WTC11 (cell line): ENCODE measurements around the gene SLC30A5. TPM values are rescaled to one million over a fixed set of nuclear protein-coding genes. Genes with fewer than 3 reads are reported as not detected.
"Not testable (repeated sequence)": the region's sequence is repeated elsewhere in the genome, so short reads cannot be mapped to it uniquely, and the experiment has no call there.

Source experiments
- ATAC-seq: fragments of 200-7000 bp; cut with Tn5 transposase; 2 replicates; pipeline ENCODE4 v1.10.0; 2021; ENCODE audit warnings: mild to moderate bottlenecking, moderate library complexity
- CTCF ChIA-PET: fragments of 300-600 bp; sonication (Branson Sonifier 250); formaldehyde crosslinking; loops from one replicate; lab custom pipeline; 2021; ENCODE audit warnings: antibody characterized with exemption; lab: Charles Lee
- POLR2A ChIA-PET: fragments of 350-600 bp; sonication (Branson Sonifier 250); formaldehyde crosslinking; loops from one replicate; lab custom pipeline; 2021; ENCODE audit warnings: antibody characterized with exemption; lab: Charles Lee
- DNase-seq: peaks from one replicate; pipeline ENCODE4 v3.0.0; 2021; ENCODE audit warnings: low spot score
- H3K27ac Mint-ChIP-seq: 2 replicates; pipeline ENCODE4 v1.8.0; 2021; ENCODE audit warnings: mixed read lengths
- H3K27me3 Mint-ChIP-seq: 2 replicates; pipeline ENCODE4 v1.8.0; 2021; ENCODE audit warnings: low read depth, mild to moderate bottlenecking, moderate library complexity, mixed read lengths
- H3K36me3 Mint-ChIP-seq: 2 replicates; pipeline ENCODE4 v1.8.0; 2021; ENCODE audit warnings: mixed read lengths
- H3K4me1 Mint-ChIP-seq: 2 replicates; pipeline ENCODE4 v1.8.0; 2022; ENCODE audit warnings: mixed read lengths
- H3K4me3 Mint-ChIP-seq: 2 replicates; pipeline ENCODE4 v1.8.0; 2021; ENCODE audit warnings: mild to moderate bottlenecking, moderate library complexity, mixed read lengths
- H3K9me3 Mint-ChIP-seq: 2 replicates; pipeline ENCODE4 v1.8.0; 2021; ENCODE audit warnings: mixed read lengths
- CBFB ChIP-seq: sonication (generic); formaldehyde crosslinking; IDR thresholded peaks from 2 replicates; pipeline ENCODE4 v1.8.1; 2022; ENCODE audit warnings: mild to moderate bottlenecking, low read depth, missing genetic modification reagents
- GABPB1 ChIP-seq: sonication (generic); formaldehyde crosslinking; IDR thresholded peaks from 2 replicates; pipeline ENCODE4 v1.8.1; 2023; ENCODE audit warnings: mild to moderate bottlenecking, missing genetic modification reagents
- JUN ChIP-seq: sonication (generic); formaldehyde crosslinking; IDR thresholded peaks from 2 replicates; pipeline ENCODE4 v1.8.0; 2023; ENCODE audit warnings: mild to moderate bottlenecking, missing genetic modification reagents
- MYBL2 ChIP-seq: sonication (generic); formaldehyde crosslinking; IDR thresholded peaks from 2 replicates; pipeline ENCODE4 v1.8.1; 2023; ENCODE audit warnings: mild to moderate bottlenecking, moderate library complexity, missing genetic modification reagents
- NFE2L1 ChIP-seq: sonication (generic); formaldehyde crosslinking; IDR thresholded peaks from 2 replicates; pipeline ENCODE4 v1.8.1; 2023; ENCODE audit warnings: missing genetic modification reagents
- NR1H2 ChIP-seq: sonication (generic); formaldehyde crosslinking; IDR thresholded peaks from 2 replicates; pipeline ENCODE4 v1.9.0; 2021; ENCODE audit warnings: mild to moderate bottlenecking, moderate library complexity, missing genetic modification reagents
- RORB ChIP-seq: fragments of 250-450 bp; sonication (Bioruptor Pico); IDR thresholded peaks from 2 replicates; pipeline ENCODE4 v1.9.0; 2021; ENCODE audit warnings: mild to moderate bottlenecking
- SMAD3 ChIP-seq: sonication (generic); formaldehyde crosslinking; IDR thresholded peaks from 2 replicates; pipeline ENCODE4 v1.8.0; 2022; ENCODE audit warnings: missing genetic modification reagents, mild to moderate bottlenecking, borderline replicate concordance
- SOX15 ChIP-seq: fragments of 250-450 bp; sonication (Bioruptor Pico); IDR thresholded peaks from 2 replicates; pipeline ENCODE4 v1.9.0; 2021; ENCODE audit warnings: mild to moderate bottlenecking
- TP53 ChIP-seq: sonication (generic); formaldehyde crosslinking; IDR thresholded peaks from 2 replicates; pipeline ENCODE4 v1.8.1; 2023; ENCODE audit warnings: mild to moderate bottlenecking, missing genetic modification reagents
- ZNF232 ChIP-seq: sonication (generic); formaldehyde crosslinking; IDR thresholded peaks from 2 replicates; pipeline ENCODE4 v1.8.0; 2022; ENCODE audit warnings: mild to moderate bottlenecking, missing genetic modification reagents
- ZNF671 ChIP-seq: fragments of 250-450 bp; sonication (Bioruptor Pico); IDR thresholded peaks from 2 replicates; pipeline ENCODE4 v1.8.0; 2021; ENCODE audit warnings: mild to moderate bottlenecking
- total RNA-seq: library from RNA; stranded (reverse); gene quantifications from 3 replicates; pipeline ENCODE4 v1.2.3, GENCODE V29; 2021
- TF ChIP-seq, protein P1 (sequence below): sonication (generic); formaldehyde crosslinking; IDR thresholded peaks from 2 replicates; pipeline ENCODE4 v1.8.0; 2022; ENCODE audit warnings: missing genetic modification reagents
- TF ChIP-seq, protein P2 (sequence below): sonication (generic); formaldehyde crosslinking; IDR thresholded peaks from 2 replicates; pipeline ENCODE4 v1.8.1; 2023; ENCODE audit warnings: mild to moderate bottlenecking, missing genetic modification reagents, borderline replicate concordance
- TF ChIP-seq, protein P3 (sequence below): sonication (generic); formaldehyde crosslinking; IDR thresholded peaks from 2 replicates; pipeline ENCODE4 v1.8.1; 2023; ENCODE audit warnings: mild to moderate bottlenecking, moderate library complexity, missing genetic modification reagents
- TF ChIP-seq, protein P4 (sequence below): sonication (generic); formaldehyde crosslinking; IDR thresholded peaks from 2 replicates; pipeline ENCODE4 v1.8.0; 2022; ENCODE audit warnings: mild to moderate bottlenecking, missing genetic modification reagents
- TF ChIP-seq, protein P5 (sequence below): sonication (generic); formaldehyde crosslinking; IDR thresholded peaks from 2 replicates; pipeline ENCODE4 v1.8.1; 2023; ENCODE audit warnings: mild to moderate bottlenecking, missing genetic modification reagents, moderate library complexity
- TF ChIP-seq, protein P6 (sequence below): sonication (generic); formaldehyde crosslinking; IDR thresholded peaks from 2 replicates; pipeline ENCODE4 v1.8.1; 2022; ENCODE audit warnings: mild to moderate bottlenecking, moderate library complexity, missing genetic modification reagents

The SLC30A5 gene
- total RNA-seq, 1 experiment from 2014 or later = 34.1 TPM

DNA sequence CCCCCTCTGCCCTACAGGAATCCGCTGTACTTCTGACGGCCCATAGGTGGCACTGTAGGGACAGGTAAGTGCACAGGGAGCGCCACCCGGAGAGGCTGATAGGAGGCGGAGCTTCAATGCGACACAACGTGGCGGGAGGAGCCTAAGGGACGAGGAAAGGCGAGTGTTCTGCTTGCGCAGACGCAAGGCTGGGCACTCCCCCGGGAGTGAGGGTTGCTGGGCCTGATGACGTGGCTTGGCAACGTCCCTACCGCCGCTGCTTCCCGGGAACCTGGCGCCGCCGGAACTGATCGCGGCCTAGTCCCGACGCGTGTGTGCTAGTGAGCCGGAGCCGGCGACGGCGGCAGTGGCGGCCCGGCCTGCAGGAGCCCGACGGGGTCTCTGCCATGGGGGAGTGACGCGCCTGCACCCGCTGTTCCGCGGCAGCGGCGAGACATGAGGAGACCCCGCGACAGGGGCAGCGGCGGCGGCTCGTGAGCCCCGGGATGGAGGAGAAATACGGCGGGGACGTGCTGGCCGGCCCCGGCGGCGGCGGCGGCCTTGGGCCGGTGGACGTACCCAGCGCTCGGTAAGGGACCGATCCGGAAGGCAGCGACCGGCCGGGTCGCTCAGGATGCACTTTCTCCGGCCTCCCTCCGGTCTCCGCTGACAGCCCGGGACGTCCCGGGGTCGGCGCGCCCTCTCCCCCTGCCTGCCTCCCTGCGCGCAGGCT, at the start of gene SLC30A5 (continued):
- TF ChIP-seq, protein P1, sequence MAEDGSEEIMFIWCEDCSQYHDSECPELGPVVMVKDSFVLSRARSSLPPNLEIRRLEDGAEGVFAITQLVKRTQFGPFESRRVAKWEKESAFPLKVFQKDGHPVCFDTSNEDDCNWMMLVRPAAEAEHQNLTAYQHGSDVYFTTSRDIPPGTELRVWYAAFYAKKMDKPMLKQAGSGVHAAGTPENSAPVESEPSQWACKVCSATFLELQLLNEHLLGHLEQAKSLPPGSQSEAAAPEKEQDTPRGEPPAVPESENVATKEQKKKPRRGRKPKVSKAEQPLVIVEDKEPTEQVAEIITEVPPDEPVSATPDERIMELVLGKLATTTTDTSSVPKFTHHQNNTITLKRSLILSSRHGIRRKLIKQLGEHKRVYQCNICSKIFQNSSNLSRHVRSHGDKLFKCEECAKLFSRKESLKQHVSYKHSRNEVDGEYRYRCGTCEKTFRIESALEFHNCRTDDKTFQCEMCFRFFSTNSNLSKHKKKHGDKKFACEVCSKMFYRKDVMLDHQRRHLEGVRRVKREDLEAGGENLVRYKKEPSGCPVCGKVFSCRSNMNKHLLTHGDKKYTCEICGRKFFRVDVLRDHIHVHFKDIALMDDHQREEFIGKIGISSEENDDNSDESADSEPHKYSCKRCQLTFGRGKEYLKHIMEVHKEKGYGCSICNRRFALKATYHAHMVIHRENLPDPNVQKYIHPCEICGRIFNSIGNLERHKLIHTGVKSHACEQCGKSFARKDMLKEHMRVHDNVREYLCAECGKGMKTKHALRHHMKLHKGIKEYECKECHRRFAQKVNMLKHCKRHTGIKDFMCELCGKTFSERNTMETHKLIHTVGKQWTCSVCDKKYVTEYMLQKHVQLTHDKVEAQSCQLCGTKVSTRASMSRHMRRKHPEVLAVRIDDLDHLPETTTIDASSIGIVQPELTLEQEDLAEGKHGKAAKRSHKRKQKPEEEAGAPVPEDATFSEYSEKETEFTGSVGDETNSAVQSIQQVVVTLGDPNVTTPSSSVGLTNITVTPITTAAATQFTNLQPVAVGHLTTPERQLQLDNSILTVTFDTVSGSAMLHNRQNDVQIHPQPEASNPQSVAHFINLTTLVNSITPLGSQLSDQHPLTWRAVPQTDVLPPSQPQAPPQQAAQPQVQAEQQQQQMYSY (CRISPR knock-in tag) = no peak
- TF ChIP-seq, protein P2, sequence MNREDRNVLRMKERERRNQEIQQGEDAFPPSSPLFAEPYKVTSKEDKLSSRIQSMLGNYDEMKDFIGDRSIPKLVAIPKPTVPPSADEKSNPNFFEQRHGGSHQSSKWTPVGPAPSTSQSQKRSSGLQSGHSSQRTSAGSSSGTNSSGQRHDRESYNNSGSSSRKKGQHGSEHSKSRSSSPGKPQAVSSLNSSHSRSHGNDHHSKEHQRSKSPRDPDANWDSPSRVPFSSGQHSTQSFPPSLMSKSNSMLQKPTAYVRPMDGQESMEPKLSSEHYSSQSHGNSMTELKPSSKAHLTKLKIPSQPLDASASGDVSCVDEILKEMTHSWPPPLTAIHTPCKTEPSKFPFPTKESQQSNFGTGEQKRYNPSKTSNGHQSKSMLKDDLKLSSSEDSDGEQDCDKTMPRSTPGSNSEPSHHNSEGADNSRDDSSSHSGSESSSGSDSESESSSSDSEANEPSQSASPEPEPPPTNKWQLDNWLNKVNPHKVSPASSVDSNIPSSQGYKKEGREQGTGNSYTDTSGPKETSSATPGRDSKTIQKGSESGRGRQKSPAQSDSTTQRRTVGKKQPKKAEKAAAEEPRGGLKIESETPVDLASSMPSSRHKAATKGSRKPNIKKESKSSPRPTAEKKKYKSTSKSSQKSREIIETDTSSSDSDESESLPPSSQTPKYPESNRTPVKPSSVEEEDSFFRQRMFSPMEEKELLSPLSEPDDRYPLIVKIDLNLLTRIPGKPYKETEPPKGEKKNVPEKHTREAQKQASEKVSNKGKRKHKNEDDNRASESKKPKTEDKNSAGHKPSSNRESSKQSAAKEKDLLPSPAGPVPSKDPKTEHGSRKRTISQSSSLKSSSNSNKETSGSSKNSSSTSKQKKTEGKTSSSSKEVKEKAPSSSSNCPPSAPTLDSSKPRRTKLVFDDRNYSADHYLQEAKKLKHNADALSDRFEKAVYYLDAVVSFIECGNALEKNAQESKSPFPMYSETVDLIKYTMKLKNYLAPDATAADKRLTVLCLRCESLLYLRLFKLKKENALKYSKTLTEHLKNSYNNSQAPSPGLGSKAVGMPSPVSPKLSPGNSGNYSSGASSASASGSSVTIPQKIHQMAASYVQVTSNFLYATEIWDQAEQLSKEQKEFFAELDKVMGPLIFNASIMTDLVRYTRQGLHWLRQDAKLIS (CRISPR knock-in tag) = 0 out of 2 replicates have a peak, but pooled peaks have one; percentile 18
- TF ChIP-seq SMAD3 (CRISPR knock-in tag) = peak; percentile 65; the same call in 1 of the 2 replicates
- no peak for TF ChIP-seq NR1H2 (CRISPR knock-in tag)
- peak; percentile 64; the same call in 1 of the 2 replicates for TF ChIP-seq TP53 (CRISPR knock-in tag)
- TF ChIP-seq, protein P3, sequence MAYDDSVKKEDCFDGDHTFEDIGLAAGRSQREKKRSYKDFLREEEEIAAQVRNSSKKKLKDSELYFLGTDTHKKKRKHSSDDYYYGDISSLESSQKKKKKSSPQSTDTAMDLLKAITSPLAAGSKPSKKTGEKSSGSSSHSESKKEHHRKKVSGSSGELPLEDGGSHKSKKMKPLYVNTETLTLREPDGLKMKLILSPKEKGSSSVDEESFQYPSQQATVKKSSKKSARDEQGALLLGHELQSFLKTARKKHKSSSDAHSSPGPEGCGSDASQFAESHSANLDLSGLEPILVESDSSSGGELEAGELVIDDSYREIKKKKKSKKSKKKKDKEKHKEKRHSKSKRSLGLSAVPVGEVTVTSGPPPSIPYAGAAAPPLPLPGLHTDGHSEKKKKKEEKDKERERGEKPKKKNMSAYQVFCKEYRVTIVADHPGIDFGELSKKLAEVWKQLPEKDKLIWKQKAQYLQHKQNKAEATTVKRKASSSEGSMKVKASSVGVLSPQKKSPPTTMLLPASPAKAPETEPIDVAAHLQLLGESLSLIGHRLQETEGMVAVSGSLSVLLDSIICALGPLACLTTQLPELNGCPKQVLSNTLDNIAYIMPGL (CRISPR knock-in tag) = peak; percentile 77
- peak; percentile 27 for TF ChIP-seq NFE2L1 (CRISPR knock-in tag)
- TF ChIP-seq SOX15 (CRISPR knock-in tag) = no peak
- TF ChIP-seq, protein P4, sequence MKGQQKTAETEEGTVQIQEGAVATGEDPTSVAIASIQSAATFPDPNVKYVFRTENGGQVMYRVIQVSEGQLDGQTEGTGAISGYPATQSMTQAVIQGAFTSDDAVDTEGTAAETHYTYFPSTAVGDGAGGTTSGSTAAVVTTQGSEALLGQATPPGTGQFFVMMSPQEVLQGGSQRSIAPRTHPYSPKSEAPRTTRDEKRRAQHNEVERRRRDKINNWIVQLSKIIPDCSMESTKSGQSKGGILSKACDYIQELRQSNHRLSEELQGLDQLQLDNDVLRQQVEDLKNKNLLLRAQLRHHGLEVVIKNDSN (CRISPR knock-in tag) = peak; percentile 47; the same call in 1 of the 2 replicates
- no peak for TF ChIP-seq JUN (CRISPR knock-in tag)
- TF ChIP-seq GABPB1 (CRISPR knock-in tag) = peak; percentile 49; the same call in 1 of the 2 replicates
- no peak for TF ChIP-seq ZNF671 (CRISPR knock-in tag)
- TF ChIP-seq RORB (CRISPR knock-in tag) = no peak
- peak; percentile 85; the same call in 1 of the 2 replicates for TF ChIP-seq MYBL2 (CRISPR knock-in tag)
- TF ChIP-seq, protein P5, sequence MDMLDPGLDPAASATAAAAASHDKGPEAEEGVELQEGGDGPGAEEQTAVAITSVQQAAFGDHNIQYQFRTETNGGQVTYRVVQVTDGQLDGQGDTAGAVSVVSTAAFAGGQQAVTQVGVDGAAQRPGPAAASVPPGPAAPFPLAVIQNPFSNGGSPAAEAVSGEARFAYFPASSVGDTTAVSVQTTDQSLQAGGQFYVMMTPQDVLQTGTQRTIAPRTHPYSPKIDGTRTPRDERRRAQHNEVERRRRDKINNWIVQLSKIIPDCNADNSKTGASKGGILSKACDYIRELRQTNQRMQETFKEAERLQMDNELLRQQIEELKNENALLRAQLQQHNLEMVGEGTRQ (CRISPR knock-in tag) = peak; percentile 41; the same call in 1 of the 2 replicates
- TF ChIP-seq ZNF232 = peak; percentile 81; the same call in 1 of the 2 replicates
- TF ChIP-seq CBFB (CRISPR knock-in tag) = 0 out of 2 replicates have a peak, but pooled peaks have one; percentile 75
- TF ChIP-seq, protein P6, sequence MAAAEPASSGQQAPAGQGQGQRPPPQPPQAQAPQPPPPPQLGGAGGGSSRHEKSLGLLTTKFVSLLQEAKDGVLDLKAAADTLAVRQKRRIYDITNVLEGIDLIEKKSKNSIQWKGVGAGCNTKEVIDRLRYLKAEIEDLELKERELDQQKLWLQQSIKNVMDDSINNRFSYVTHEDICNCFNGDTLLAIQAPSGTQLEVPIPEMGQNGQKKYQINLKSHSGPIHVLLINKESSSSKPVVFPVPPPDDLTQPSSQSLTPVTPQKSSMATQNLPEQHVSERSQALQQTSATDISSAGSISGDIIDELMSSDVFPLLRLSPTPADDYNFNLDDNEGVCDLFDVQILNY (CRISPR knock-in tag) = peak; percentile 73; the same call in 1 of the 2 replicates
- TF ChIP-seq, all 79 proteins: peak for 25

DNA sequence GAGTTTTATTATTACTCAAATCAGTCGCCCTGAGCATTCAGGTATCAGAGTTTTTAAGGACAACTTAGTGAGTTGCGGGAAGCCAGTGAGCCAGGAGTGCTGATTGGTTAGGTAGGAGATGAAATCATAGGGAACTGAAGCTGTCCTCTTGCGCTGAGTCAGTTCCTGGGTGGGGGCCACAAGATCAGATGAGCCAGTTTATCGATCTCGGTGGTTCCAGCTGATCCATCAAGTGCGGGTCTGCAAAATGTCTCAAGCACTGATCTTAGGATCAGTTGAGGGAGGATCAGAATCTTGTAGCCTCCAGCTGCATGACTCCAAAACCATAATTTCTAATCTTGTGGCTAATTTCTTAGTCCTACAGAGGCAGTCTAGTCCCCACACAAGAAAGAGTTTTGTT, 48.6 kb upstream of the SLC30A5 start:
- DNase-seq, H3K36me3 Mint-ChIP-seq, H3K27ac Mint-ChIP-seq, H3K27me3 Mint-ChIP-seq, POLR2A ChIA-PET, ATAC-seq, H3K9me3 Mint-ChIP-seq, H3K4me1 Mint-ChIP-seq, H3K4me3 Mint-ChIP-seq: not testable (repeated sequence)
- CTCF ChIA-PET = interaction anchor here (1.0 to 2.2 kb wide), 2 partner anchors 48 to 289 kb away, joined by 3 to 11 read pairs; partner anchors contain the start of gene SLC30A5
